ENCODE measurements around the gene SSBP3.

GRCh38 chr1:54212872-54213271 lies 193.3 kb downstream of the SSBP3 start:
- TF ChIP-seq FIP1L1 (IDR thresholded peaks at IDR 0.05; ENCODE audit: low read depth, low read length, poor library complexity, severe bottlenecking) (no peak), ZNF140 (CRISPR knock-in tag; IDR thresholded peaks at IDR 0.05) (no peak), CHCHD3 (CRISPR knock-in tag; IDR thresholded peaks at IDR 0.05) (no peak), FOXK1 (CRISPR knock-in tag; IDR thresholded peaks at IDR 0.05; ENCODE audit: borderline replicate concordance) (no peak), ZNF609 (CRISPR knock-in tag; IDR thresholded peaks at IDR 0.05; ENCODE audit: borderline replicate concordance) (no peak), CEBPG (CRISPR knock-in tag; IDR thresholded peaks at IDR 0.05) (no peak), CEBPG (tag; conservative IDR thresholded peaks at IDR 0.05 in 1 of 2, IDR thresholded peaks at IDR 0.05 in 1 of 2) (no peak), POLR2A (conservative IDR thresholded peaks at IDR 0.05) (no peak), CTCF (IDR thresholded peaks at IDR 0.05 in 2 of 3, conservative IDR thresholded peaks at IDR 0.05 in 1 of 3; ENCODE audit: insufficient read depth in 2 of 3, low read depth in 1 of 3, low read length in 3 of 3) (peak in 2 of 3 experiments; percentile 7 to 17; a peak in 1 of 6 replicates)
